GM18520 (cell line): Measurements from ENCODE around the gene FUT4.
A peak's percentile ranks its signal among the peaks of the same experiment; 100 is the strongest.
"Not testable (repeated sequence)": the region's sequence is repeated elsewhere in the genome, so short reads cannot be mapped to it uniquely, and the experiment has no call there.

Experiments used
- ATAC-seq: cut with Tn5 transposase; IDR thresholded peaks from one replicate; pipeline ENCODE4 v1.9.1; 2021; ENCODE audit not compliant: unreplicated experiment

The FUT4 gene

DNA sequence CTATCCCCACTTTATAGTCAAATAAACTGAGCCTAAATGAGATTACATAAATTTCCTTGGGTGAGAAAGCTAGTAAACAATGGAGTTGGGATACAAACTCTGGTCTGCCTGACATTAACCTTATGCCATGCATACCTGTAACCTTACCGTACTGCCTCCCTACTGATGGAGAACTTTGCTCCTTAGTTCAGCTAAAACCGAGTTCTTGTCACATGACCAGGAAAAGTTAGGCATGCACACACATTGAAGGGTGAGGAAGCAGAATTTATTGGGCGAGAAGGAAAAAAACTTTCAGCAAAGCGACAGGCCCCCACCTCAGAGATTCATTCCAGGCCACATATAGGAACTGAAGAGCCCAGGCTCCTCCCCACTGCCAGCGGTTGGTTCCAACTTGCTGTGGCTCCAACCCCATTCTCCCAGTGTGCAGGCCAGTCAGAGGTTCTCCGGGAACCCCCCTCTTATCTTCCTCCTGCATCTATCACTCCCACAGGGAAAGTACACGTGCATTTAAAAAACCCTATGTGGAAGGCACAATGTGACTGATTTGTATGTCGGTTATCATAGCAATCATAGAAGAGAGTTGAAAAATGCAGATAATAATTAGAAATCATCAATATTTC is 20.2 kb downstream of the FUT4 start:
- no peak for ATAC-seq

DNA sequence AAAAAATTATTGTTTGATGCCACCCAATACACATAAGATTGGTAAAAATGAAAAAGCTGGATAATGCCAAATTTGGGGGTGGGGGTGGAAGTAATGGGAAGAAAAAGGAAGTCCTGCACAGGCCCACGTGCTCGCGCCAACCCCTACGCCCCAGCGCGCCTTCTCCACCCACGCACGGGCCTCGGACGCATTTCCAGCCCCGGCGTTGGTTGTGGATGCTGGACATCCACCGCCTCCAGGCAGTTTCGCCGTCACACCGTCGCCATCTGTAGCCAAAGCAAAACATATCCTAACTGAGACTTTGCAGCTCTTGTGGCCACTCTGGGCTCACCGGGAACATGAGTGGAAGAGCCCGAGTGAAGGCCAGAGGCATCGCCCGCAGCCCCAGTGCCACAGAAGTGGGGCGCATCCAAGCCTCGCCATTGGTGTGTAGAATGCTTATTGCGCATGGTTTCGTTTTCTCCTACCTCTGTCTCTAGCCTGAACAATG is 23.5 kb downstream of the FUT4 start, which contains the start of gene PIWIL4:
Gene PIWIL4 (plus strand): TSS at position 188 of the 490 bp plus-strand sequence. CDS start 151 bp downstream, at position 339.
- no peak for ATAC-seq

DNA sequence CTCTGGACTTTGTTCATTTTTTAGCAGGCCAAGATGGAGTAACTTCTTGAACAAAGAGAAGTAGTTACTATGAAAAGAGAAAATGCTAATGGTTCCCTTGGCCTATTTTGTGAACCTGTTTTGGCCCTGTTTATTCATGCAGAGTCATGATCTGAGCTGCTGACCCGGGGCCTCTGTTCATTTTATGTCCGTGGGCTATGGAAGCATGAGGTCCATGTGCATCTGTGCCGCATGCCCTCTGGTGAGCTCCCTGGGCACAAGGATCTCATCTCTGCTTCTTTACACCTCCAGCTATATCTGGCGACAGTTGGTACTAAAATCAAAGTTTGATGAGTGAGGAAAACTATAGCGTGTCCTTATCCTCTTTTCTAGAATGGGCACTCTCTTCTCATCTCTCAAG is 24.5 kb downstream of the FUT4 start:
- ATAC-seq, result no peak

- no peak for ATAC-seq
Observed at GRCh38 chr11:94568717-94569116, 25.0 kb downstream of the FUT4 start.

DNA sequence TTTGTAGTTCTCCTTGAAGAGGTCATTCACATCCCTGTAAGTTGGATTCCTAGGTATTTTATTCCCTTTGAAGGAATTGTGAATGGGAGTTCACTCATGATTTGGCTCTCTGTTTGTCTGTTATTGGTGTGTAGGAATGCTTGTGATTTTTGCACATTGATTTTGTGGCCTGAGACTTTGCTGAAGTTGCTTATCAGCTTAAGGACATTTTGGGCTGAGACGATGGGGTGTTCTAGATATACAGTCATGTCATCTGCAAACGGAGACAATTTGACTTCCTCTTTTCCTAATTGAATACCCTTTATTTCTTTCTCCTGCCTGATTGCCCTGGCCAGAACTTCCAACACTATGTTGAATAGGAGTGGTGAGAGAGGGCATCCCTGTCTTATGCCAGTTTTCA is 29.3 kb downstream of the FUT4 start:
- ATAC-seq, result not testable (repeated sequence)

DNA sequence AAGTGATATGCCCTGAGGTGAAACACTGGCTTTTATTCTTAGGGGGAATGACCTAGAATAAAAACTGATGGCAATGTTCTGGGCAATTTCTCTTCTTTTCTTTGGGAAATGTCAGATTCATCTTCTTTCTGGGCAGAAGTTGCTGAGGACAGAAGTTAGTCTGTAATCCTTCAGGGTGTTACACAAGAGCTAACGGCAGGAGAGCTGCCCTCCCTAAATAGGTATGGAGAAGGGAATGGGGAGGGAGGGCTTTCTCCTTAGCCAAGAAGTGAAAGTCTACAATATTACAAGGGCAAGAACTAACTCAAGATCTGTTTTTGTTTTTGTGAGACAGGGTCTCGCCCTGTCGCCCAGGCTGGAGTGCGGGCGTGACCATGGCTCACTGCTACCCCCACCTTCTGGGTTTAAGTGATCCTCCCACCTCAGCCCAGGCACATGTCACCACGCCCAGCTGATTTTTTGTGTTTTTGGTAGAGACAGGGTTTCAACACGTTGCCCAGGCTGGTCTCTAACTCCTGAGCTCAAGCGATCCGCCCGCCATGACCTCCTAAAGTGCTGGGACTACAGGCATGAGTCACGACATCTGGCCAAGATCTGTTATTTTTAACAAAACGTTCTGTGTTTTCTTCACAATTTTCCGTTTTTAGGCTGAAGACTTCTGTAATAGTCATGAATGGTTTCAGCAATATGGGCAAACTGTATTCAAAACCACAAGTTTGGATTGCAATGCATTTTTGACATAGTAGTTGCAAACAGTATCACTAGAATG is 30.7 kb downstream of the FUT4 start:
- ATAC-seq, result no peak

- ATAC-seq, result no peak
Observed at GRCh38 chr11:94576306-94576705, 32.6 kb downstream of the FUT4 start.

DNA sequence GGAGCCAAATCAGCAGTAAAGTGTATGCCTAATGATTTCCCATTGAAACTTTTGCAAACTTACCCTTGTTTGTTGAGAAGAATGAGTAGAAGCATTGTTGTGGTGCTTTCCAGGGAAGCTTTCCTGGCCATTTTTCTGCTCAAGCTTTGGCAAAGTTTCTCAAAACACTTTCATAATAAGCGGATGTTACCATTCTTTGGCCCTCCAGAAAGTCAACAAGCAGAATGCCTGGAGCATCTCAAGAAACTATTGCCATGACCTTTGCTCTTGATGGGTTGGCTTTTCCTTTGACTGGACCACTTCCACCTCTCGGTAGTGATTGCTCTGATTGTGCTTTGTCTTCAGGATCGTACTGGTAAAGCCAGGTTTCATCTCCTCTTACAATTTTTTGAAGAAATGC is 34.1 kb downstream of the FUT4 start:
- no peak for ATAC-seq

DNA sequence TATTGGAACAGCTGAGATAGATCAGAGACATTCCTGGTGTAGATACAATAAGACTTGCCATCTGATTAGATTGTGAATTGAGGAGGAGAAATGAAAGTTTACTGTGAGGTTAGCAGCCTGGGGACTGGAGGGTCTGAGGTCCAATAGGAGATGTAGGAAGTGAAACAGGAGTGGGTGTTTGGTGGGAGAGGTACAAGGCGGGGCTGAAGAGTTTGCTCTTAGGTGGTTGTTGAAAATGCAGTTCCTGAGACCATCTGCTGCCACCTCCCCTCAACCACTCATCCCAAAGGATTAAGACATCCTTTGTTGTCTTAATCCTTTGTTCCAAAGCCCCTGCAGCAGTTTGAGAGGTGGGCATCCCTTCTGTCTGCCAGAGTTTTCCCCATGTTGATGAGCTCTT is 38.2 kb downstream of the FUT4 start:
- peak; percentile 31 for ATAC-seq

DNA sequence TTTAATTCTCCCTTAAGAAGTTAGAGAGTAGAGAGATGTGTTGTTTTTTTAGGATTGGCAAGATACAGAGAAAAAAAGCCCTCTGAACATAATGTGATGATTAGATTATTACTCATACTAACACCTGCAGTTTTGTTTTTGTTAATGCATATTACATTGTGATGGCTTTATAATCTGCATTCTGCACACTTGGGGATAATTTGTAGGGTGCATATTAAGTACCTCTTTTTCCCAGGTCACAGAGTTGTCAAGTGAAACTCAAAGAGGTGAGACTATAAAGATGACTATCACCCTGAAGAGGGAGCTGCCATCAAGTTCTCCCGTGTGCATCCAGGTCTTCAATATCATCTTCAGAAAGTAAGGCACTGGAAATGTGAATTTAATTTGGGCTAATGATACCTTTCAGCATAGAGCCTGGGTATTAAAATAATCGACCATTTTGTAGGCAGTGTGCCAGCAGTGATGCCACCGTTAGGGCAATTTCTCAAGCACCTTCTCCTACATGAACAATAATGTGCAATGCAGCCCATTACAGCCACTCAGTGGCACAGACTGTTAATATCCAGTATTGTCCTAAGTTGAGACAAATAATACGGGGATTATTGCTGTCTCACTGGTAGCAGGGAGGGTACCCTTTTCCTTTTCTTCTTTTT is 39.6 kb downstream of the FUT4 start:
- peak; percentile 25 for ATAC-seq

DNA sequence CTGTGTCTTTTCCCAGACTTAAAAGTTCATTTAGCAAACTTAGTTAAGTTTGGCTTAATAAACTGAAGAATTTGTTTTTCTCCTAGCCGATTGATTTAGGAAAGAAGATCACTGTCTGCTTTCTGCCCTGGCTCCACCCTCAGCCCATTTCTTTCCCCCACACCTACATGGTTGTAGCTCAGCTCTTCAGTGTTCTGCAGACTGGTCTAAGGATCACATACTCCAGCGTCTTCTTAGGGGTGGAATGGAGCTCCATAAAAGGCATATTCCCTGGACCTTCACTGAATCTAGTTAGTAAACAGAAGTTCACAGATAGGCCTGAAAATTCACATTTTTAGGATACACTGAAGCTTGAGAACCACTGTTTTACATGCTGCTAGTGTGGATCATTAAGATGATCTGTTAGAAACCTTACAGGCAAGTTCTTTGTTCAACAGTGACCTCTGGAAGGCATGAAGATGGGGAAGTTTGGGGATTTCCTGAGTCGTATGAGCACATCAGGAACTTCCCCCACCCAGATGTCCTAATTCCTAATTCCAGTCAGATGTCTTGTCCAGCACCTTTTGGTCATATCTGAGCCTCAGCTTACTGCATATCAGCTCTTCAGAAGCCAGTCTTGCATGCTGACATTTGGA is 40.3 kb downstream of the FUT4 start:
- ATAC-seq, result peak; percentile 40

GRCh38 chr11:94584978-94585377 is 41.3 kb downstream of the FUT4 start:
- ATAC-seq, result no peak

DNA sequence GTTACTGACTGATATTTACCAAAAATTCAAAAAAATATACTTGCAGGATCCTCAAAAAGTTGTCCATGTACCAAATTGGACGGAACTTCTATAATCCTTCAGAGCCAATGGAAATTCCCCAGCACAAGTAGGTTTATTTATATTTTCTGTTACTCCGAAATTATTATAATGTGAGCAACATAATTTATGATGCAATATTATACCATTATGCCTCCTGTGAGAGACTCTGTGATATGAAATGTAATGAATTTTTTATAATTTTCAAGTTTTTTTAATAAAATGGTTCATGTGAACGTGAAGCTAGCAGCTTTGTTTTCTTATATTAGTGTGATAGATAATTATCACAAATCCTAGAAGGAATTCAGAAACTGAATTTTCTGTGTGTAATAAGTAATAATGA is 41.7 kb downstream of the FUT4 start:
- no peak for ATAC-seq

GRCh38 chr11:94586546-94586945 is 42.8 kb downstream of the FUT4 start:
- ATAC-seq, result no peak

DNA sequence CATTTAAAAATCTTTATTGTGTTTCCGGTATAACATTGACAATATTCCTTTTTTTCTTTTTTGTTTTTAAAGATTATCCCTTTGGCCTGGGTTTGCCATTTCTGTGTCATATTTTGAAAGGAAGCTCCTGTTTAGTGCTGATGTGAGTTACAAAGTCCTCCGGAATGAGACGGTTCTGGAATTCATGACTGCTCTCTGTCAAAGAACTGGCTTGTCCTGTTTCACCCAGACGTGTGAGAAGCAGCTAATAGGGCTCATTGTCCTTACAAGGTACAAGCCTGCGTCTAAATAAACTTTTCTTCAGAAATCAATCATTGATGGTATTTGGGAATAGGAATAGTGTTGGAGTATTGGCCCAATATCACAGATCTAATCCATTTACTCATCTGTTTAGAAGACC is 43.3 kb downstream of the FUT4 start:
- no peak for ATAC-seq

DNA sequence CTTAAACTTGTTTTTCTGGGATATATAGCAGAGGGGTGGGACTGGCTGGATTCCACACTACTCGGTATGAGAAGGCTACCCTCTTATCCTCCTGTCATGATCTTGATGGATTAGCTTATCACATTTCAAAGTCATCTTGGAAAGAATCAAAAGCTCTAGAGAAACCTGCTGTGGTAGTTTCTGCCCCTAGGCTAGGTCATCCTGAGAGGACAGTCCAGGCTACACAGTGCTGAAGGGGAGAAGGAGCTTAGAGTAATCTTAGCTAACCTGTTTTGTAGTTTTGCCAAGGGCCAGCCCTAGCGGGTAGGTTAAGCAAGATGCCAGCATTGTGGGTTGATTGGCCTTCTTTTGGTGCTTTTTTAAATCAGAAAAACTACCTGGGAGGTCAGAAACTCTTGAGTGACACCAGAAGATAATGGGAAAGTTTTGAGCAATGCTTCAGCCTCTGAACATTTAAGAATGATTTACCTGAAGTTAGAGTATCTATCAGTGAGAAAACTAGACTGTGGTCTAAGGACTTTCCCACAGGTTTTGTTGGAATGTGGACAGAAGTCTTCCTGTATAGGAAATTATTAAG is 44.7 kb downstream of the FUT4 start:
- ATAC-seq, result no peak

DNA sequence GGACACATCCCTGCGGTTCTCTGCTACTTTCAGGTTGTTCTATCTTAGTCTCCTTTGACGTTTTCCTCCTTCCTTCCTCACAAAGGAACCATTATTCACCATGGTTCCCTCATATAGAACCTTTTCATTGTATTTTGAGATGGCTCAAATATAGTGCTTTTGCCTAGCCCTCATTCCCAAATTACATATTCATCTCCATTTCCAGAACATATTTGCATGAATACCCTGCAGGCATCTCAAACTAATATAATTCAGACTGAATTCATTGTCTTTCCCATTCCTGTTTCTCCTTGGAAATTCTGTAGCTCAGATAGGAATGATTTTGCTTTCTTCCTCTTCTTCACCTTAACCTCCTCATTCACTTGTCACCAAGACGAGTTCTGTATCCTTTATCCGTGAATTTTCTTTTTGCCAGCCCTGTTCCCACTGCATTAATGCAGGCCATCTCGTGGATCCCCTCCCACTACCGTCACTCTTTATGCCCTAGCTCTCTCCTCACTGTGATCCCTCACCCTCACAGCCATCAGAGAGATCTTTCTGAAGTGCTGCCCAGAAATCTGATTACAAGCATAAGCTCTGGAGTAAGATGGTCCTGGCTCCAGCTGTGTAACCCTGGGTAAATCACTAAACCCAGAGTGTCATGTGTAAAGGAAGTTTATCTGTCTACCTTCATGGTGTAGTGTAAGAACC is 46.8 kb downstream of the FUT4 start:
- ATAC-seq, result no peak

DNA sequence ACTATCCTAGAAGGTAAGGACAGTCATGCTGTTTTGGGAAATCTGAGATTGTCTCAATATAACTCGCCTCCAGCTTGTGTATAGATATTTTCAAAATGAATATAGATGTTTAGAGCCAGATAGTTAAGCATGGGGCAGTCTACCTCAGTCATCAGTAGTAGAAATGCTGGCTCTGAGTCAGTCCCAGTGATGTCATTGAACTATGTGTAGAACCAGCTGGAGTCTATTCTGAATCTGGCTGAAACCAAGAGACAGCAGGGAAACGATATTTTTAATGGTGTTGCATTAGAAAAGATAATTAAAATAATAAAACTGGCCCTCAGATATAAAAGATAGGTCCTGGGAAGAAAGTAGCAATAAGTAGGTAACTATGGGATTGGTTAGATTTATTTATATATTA is 49.3 kb downstream of the FUT4 start:
- ATAC-seq, result no peak

- ATAC-seq, result no peak
Observed at GRCh38 chr11:94595076-94595475, 51.4 kb downstream of the FUT4 start.

DNA sequence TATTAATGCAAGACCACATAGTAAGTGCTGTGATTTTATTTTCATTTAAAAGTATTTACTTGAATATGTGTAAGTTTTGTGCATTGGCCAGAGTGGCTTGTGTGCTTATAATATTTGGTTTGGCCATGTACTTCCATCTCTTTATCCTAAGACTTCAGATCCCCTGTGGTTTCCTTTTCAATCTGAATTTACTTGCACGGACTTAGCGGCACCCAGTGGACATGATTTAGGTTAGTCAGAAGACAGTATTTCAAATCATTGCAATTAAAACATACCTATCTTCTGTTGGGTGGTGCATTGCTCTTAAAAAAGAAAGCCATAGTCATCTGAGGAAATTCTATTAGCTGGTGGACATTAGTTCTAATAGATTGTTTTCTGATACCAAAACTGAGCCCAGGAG is 54.2 kb downstream of the FUT4 start:
- no peak for ATAC-seq
